Measurements from ENCODE around the gene ST8SIA4.

Gene ST8SIA4

DNA sequence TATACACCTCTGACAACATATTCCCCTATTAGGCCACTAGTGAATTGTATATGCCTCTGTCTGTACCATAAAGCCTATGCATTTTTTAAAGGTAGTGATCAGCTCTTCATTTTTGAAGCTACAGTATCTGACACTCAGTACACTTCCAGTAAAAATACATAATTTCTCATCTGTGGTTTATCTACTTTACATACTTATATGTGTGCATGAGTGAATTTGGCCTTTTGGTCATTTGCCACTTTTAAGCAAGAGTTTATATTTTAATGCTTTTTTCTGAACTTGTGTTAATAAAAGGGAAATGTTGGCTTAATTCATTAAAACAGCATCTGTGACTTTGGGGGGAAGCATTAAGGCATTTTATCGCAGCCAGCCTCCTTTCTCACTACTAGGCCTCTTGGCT, 47.8 kb downstream of the ST8SIA4 start:
- no peak for DNase-seq (ENCODE audit: low spot score)
- TF ChIP-seq, protein P1, sequence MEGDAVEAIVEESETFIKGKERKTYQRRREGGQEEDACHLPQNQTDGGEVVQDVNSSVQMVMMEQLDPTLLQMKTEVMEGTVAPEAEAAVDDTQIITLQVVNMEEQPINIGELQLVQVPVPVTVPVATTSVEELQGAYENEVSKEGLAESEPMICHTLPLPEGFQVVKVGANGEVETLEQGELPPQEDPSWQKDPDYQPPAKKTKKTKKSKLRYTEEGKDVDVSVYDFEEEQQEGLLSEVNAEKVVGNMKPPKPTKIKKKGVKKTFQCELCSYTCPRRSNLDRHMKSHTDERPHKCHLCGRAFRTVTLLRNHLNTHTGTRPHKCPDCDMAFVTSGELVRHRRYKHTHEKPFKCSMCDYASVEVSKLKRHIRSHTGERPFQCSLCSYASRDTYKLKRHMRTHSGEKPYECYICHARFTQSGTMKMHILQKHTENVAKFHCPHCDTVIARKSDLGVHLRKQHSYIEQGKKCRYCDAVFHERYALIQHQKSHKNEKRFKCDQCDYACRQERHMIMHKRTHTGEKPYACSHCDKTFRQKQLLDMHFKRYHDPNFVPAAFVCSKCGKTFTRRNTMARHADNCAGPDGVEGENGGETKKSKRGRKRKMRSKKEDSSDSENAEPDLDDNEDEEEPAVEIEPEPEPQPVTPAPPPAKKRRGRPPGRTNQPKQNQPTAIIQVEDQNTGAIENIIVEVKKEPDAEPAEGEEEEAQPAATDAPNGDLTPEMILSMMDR (IDR thresholded peaks at IDR 0.05; ENCODE audit: extremely low read depth, missing control alignments): no peak

DNA sequence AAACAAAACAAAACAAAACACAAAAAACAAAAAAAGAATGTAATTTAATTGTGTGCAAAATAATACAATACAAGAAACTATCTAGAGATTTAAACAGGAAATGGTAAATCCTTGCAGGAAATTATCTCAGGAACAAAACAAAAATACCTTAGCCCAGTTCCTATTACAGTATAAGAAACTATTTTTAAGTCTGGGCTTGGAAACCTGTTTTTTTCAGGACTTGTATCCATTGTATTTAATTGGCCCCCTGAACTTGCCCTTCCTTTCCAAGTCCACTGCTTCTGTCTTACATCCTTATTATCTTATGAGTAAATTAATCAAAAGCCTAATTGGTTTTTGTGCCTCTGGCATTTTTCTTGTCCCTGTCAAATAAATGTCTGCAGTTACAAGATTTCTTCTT, 48.5 kb downstream of the ST8SIA4 start:
- no peak for DNase-seq (ENCODE audit: low spot score)
- TF ChIP-seq, protein P1 (IDR thresholded peaks at IDR 0.05; ENCODE audit: extremely low read depth, missing control alignments): no peak

DNA sequence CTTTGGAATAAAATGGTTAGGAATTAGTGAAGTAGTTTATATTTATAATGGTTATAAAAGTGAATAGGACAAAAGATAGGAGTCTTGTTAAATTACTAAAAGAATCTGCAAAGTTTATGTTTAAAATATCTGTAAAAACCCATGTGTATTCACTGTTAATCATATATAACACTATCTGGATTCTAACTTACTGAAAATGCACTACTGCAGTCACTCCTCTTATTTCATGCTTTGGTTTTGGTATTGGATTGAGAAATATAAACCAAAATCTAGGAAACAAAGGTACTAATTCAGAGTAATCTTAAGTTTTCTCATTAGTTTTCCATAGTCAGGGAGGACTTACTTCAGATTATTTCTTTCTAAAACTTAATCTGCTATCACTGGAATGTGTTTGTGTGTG, 49.5 kb downstream of the ST8SIA4 start:
- no peak for DNase-seq (ENCODE audit: low spot score)
- TF ChIP-seq, protein P1 (IDR thresholded peaks at IDR 0.05; ENCODE audit: extremely low read depth, missing control alignments): no peak

DNA sequence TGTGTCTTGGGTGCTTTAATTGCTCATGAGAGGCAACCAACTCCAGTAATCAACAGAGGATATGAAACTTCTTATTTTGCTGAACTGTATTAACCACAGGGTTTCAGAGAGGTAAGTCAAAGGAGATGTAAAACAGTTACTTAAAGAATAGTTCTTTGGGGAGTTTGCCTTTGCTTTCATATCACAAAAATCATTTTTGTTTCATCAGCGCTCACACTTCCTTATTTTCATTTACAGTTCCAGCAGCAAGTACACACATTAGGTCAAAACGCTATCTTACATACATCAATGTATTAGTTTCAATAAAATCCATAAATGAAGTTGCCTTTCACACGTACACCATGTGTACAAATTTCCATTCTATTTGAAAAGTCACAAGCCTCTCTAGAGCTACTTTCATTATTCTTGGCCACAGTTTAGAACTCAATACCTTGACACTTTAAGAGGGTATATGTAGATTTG, 50.1 kb downstream of the ST8SIA4 start:
- DNase-seq (ENCODE audit: low spot score): peak; percentile 34
- TF ChIP-seq, protein P1 (IDR thresholded peaks at IDR 0.05; ENCODE audit: extremely low read depth, missing control alignments): no peak

GRCh38 chr5:100852051-100852450, 51.0 kb downstream of the ST8SIA4 start:
- TF ChIP-seq, protein P1 (IDR thresholded peaks at IDR 0.05; ENCODE audit: extremely low read depth, missing control alignments): no peak
- no peak for DNase-seq (ENCODE audit: low spot score)

DNA sequence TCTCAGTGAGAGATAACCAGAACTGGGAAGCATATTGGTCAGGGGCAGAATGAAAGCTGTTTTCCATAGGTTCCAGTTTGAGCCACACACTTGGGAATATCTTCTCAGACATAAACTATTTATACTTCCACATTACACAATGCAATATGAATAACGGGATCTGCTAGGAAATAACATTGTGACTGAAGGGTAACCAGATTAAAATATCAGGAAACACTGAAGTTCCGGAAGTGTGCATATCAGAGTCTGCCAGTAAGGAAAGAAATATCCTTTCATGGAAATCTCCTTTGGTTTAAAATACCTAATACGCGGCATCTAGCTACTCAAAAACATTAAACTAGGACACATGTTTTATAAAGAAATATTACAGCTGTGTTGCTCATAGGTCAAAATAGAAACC, 56.3 kb downstream of the ST8SIA4 start:
- TF ChIP-seq, protein P1 (IDR thresholded peaks at IDR 0.05; ENCODE audit: extremely low read depth, missing control alignments): no peak
- no peak for DNase-seq (ENCODE audit: low spot score)

DNA sequence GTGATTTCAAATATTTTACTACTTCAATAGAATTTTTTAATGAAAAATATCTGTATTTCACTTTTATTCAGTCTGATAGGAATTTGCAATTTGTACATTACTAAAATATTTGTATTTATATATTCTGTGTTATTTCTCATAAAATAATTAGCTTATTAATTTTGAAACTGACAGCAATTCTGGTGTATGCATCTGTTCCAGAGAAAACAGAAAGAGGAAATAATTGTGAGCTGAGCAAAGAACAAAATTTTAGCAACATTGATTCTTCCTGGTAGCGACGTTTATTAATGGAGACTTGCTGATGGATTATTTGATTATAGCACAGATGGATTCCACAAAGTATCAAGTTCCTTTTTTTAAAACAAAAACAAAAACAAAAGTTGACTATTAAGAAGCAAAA, 61.0 kb downstream of the ST8SIA4 start:
- no peak for DNase-seq (ENCODE audit: low spot score)
- TF ChIP-seq, protein P1 (IDR thresholded peaks at IDR 0.05; ENCODE audit: extremely low read depth, missing control alignments): no peak
